Measurements from ENCODE around the gene SUSD4. TPM values are rescaled to one million over a fixed set of nuclear protein-coding genes. Genes with fewer than 3 reads are reported as not detected.

SUSD4 gene
- total RNA-seq, 1 donor from 2014 or later, result 7.0 TPM

DNA sequence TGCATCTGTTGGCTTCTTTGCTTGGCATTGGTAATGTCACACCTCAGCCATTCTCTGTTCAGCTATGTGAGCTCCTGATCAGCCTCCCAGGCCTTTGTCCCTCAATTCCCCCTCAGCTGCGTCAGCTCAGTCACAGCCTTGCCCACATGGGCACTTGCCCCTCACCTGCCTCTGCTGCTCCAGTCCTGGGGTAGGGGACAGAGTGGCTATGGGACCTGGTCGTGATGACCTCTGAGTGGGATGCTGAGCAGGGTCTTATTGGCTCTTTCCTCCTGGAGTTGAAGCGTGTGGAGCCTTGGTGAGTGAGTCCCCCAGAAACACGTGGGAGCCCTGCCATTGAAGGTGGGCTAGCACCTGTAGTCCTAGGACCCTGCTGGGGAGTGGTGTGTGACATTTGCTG, 159.6 kb downstream of the SUSD4 start:
- TF ChIP-seq, protein P1, sequence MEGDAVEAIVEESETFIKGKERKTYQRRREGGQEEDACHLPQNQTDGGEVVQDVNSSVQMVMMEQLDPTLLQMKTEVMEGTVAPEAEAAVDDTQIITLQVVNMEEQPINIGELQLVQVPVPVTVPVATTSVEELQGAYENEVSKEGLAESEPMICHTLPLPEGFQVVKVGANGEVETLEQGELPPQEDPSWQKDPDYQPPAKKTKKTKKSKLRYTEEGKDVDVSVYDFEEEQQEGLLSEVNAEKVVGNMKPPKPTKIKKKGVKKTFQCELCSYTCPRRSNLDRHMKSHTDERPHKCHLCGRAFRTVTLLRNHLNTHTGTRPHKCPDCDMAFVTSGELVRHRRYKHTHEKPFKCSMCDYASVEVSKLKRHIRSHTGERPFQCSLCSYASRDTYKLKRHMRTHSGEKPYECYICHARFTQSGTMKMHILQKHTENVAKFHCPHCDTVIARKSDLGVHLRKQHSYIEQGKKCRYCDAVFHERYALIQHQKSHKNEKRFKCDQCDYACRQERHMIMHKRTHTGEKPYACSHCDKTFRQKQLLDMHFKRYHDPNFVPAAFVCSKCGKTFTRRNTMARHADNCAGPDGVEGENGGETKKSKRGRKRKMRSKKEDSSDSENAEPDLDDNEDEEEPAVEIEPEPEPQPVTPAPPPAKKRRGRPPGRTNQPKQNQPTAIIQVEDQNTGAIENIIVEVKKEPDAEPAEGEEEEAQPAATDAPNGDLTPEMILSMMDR (conservative IDR thresholded peaks at IDR 0.05), result no peak
- Mint-ChIP-seq H3K36me3 (no peaks in the 10 kb centered on the region), H3K27me3 (peaks cover 7% of the 10 kb centered on the region), H3K4me3 (no peak overlapping the region), H3K4me1 (ENCODE audit: unreplicated experiment) (peaks cover 10% of the 10 kb centered on the region), H3K9me3 (no peaks in the 10 kb centered on the region), H3K27ac (no peak overlapping the region)
- no peak for DNase-seq (ENCODE audit: extremely low spot score, unreplicated experiment)

DNA sequence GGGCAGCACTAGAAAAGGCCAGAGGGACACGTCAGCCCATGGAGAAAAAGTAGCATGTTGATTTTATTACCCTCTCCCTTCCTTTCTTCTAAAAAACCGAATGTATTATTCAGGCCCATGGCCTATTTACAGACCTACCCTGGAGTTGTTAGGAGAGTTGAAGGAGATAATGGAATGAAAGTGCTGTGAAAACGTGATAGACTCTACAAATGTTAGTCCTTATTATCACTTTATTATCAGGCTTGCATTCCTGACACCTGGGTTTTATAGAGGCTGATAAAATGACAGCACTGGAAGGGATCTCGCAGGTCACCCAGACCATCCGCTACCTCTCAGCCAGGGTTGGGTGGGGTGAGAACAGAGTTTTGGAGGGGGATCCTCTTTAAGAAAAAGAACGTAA, 160.3 kb downstream of the SUSD4 start:
- Mint-ChIP-seq H3K4me3 (no peak overlapping the region), H3K4me1 (ENCODE audit: unreplicated experiment) (peaks cover 6% of the 10 kb centered on the region), H3K36me3 (no peaks in the 10 kb centered on the region), H3K27ac (no peak overlapping the region), H3K9me3 (no peaks in the 10 kb centered on the region), H3K27me3 (peaks cover 7% of the 10 kb centered on the region)
- no peak for DNase-seq (ENCODE audit: extremely low spot score, unreplicated experiment)
- TF ChIP-seq, protein P1 (conservative IDR thresholded peaks at IDR 0.05), result no peak

DNA sequence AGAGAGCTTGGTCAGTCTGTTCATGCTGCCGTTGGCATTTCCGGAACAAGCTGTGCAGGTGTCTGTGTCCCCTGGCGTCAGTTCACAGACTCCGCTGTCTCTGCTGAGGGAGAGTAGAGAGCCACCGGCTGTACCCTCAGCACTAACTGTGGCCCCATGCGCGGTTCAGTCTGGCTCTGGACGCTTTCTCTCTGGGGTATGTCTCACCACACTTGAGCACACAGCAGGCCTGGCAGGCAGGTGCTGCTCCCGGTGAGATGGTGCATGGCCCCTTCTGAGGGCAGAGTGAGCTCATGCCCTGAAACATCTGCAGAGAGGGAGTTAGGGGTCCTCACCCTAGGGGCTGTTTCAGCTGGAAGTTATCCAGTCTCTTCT, 161.0 kb downstream of the SUSD4 start:
- Mint-ChIP-seq H3K36me3 (no peaks in the 10 kb centered on the region), H3K4me3 (no peak overlapping the region), H3K9me3 (no peaks in the 10 kb centered on the region), H3K27me3 (peaks cover 10% of the 10 kb centered on the region), H3K4me1 (ENCODE audit: unreplicated experiment) (peaks cover 4% of the 10 kb centered on the region), H3K27ac (no peak overlapping the region)
- TF ChIP-seq, protein P1 (conservative IDR thresholded peaks at IDR 0.05), result no peak
- no peak for DNase-seq (ENCODE audit: extremely low spot score, unreplicated experiment)

DNA sequence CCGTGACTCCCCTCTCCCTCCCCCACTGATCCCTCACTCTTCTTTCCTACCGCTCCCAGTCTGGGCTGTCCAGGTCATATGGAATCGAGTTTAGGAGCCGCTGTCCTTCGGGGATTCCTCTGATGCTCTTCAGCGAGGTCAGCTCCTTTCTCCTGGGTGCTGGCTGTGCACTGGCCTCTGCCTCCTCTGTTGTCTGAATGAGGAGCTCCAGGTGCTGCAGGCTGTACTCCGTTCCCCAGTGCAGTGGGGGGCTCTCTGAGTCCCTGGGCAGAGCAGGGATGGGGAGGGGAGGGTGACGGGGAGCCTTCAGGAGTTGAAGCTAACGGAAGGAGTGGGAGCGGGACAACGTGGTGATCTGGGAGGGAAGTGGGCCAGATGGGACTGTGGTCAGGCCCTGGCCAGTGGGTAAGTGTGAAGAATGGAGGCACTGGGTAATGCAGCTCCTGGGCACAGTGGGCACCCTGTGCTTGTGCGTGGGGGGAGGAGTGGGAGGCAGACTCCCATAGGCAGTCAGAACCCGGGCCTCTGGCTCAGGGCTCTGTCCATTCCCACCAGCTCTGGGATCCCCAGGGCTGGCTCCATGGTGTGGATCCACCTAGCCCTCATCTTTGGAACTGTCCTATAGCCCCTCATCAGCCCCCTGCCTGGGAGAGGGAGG, 161.5 kb downstream of the SUSD4 start:
- TF ChIP-seq, protein P1 (conservative IDR thresholded peaks at IDR 0.05), result no peak
- no peak for DNase-seq (ENCODE audit: extremely low spot score, unreplicated experiment)
- Mint-ChIP-seq H3K36me3 (no peaks in the 10 kb centered on the region), H3K4me3 (no peak overlapping the region), H3K27me3 (peaks cover 10% of the 10 kb centered on the region), H3K9me3 (no peaks in the 10 kb centered on the region), H3K27ac (no peak overlapping the region), H3K4me1 (ENCODE audit: unreplicated experiment) (no peaks in the 10 kb centered on the region)

DNA sequence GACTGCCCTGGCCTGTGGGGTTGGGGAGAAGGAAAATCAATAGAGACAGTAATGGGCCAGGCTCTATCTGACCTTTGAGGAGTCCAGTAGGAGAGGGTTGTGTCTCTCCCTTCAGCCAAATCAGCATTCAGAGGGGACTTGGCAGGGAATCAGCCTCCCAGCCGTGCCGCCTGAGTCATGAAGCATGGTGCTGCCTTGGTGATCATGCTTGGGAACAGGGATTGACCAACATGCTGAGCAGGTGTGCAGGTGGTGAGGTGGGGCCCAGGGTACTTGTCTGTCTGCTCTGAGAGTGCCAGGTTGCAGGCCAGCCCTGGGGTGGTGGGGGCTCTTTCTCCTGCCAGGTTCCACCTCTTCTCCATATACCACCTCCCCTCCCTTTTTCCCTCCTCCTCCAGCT, 162.0 kb downstream of the SUSD4 start:
- no peaks in the 10 kb centered on the region for H3K4me1 Mint-ChIP-seq (ENCODE audit: unreplicated experiment)
- peaks cover 10% of the 10 kb centered on the region for H3K27me3 Mint-ChIP-seq
- H3K27ac Mint-ChIP-seq, result no peak overlapping the region
- H3K9me3 Mint-ChIP-seq, result no peaks in the 10 kb centered on the region
- TF ChIP-seq, protein P1 (conservative IDR thresholded peaks at IDR 0.05), result no peak
- H3K4me3 Mint-ChIP-seq, result no peak overlapping the region
- no peak for DNase-seq (ENCODE audit: extremely low spot score, unreplicated experiment)
- no peaks in the 10 kb centered on the region for H3K36me3 Mint-ChIP-seq

DNA sequence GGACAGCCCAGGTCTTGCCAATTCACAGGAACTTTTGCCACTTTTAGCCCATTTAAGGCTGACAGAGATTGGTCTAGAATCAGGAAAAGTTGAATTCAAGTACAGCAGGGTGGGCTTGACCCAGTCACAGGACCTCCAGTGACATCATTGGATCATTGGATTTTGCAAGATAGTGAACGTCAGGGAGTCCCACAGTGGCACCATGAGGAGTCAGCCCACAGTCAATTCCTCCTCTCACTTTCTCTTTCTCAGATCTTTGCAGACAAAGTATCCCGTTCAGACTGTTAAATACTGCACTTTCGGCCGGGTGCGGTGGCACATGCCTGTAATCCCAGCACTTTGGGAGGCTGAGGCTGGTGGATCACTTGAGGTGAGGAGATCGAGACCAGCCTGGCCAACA, 163.1 kb downstream of the SUSD4 start:
- no peak overlapping the region for H3K4me3 Mint-ChIP-seq

More for the DNA sequence above, 163.1 kb downstream of the SUSD4 start:
- H3K27me3 Mint-ChIP-seq, result peaks cover 10% of the 10 kb centered on the region
- no peaks in the 10 kb centered on the region for H3K9me3 Mint-ChIP-seq
- no peak overlapping the region for H3K27ac Mint-ChIP-seq
- H3K36me3 Mint-ChIP-seq, result no peaks in the 10 kb centered on the region
- TF ChIP-seq, protein P1 (conservative IDR thresholded peaks at IDR 0.05), result no peak
- H3K4me1 Mint-ChIP-seq (ENCODE audit: unreplicated experiment), result no peaks in the 10 kb centered on the region
- no peak for DNase-seq (ENCODE audit: extremely low spot score, unreplicated experiment)

Measured in type B pancreatic cell (in vitro differentiated cells).